GM19035 (cell line): ENCODE results near the gene RNF181.
A peak's percentile ranks its signal among the peaks of the same experiment; 100 is the strongest.
"Not testable (repeated sequence)": the region's sequence is repeated elsewhere in the genome, so short reads cannot be mapped to it uniquely, and the experiment has no call there.

Experiments
- ATAC-seq: cut with Tn5 transposase; IDR thresholded peaks from one replicate; pipeline ENCODE4 v1.9.1; 2021; ENCODE audit not compliant: unreplicated experiment

The RNF181 gene, protein sequence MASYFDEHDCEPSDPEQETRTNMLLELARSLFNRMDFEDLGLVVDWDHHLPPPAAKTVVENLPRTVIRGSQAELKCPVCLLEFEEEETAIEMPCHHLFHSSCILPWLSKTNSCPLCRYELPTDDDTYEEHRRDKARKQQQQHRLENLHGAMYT

DNA sequence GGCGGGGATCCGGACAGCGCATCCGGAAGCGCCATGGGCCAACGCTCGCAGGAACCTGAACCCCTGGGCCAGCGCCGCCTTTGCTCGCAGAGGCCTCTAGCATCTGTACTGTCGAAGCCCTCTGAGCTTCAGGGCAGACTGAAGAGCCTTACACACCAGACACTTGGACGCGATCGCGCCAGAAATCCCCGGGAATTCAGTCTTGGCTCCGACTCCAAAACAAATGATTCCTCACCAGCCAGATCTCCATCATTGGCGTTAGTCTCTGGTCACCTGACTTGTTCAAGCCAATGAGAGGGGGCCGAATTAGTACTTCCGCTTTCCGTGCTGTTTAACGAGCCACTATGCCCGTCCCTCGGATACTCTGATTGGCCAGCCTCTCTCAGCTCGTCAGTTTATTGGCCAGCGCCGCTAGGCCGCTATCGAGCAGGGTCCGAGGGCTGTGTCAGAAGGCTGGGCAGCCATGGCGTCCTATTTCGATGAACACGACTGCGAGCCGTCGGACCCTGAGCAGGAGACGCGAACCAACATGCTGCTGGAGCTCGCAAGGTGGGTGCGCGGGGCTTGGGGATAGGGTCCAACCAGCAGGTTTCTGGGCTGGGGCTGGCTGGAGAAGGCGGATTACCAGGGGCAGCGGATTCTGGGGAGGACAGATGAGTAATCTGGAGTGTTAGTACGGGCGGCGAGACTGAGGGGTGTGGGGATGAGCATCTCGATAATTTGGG lies at the start of gene RNF181:
Gene RNF181, plus strand, starts transcription at position 445 of the 725 bp plus-strand sequence. Its CDS starts 19 bp downstream, at position 464.
- ATAC-seq, result peak; percentile 98

DNA sequence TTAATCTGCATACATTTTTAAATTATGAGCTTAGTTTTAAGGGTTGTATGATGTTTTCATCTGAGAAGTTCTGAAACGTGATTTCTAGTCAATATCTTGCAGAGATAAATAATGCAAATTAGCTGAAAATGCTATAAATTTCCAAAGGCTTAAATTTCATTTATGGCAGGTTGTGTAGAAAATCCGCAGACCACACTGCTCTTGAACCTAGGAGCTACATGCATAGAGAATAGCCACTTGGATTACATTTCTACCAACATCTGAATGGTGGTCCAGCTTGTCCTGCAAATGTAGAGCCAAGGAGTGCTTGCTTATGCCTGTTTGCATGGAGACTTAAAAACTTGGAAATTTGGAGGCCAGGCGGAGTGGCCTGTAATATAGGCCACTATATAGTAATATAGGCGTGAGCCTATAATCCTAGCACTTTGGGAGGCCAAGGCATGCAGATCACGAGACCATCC lies 49.7 kb upstream of the RNF181 start:
- ATAC-seq, result no peak

DNA sequence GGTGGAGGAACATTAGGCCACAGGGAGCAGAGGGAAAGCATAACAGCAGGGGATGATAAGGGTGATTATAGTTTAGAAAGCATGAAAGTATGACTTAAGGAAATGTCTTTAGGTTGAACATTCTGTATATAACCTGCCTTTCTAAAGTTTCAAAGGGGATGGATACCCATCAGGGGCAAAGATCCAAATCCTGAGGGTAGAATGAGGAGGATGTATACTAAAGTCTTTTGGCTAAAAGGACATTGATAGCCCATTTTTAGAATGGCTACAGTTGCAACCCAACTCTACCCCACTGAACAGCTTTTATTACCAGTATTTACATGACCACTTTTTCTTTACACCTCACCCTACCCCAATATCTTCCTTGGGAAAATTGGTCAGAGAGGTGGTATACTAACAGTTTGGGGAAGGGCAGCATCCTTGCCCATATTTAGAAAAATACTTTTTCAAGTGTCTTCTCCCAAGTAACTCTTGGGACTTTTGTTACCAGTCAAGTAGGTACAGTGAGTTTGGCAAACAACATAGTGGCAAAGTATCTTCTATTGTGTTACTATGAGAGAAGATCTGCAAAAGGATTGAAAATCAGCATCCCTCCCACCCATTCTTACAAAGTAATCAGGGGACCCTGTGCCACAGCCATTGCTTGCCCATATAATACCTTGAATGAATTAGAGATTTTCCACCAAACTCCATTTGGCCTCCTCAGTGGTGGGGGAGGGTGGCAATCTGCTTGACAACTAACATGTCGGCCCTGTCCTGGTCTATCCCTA lies 48.3 kb upstream of the RNF181 start:
- ATAC-seq, result no peak

DNA sequence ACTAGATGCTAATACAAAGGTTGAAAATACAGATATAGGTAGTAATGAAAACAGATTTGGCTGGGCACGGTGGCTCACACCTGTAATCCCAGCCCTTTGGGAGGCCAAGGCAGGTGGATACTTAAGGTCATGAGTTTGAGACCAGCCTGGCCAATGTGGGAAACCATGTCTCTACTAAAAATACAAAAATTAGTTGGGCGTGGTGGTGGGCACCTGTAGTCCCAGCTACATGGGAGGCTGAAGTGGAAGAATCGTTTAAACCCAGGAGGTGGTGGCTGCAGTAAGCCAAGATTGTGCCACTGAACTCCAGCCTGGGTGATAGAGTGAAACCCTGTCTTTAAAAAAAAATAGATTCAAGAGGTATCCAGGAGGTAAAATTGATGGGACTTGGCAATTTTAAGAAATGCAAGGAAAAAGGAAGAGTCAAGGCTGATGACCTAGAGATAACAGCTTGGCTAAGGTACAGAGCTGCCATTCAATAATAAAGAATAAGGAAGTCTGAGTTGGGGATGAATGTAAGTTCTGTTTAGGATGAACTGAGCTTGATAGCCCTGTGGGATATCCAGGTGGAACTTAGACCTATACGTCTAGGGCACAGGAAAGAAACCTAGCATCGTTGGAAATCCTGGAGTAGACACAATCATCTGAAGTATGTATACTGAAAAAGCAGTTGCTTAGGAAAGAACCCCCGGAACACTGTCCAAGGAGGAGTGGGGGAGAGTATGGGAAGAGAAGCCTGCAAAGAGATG lies 47.5 kb upstream of the RNF181 start:
- no peak for ATAC-seq

DNA sequence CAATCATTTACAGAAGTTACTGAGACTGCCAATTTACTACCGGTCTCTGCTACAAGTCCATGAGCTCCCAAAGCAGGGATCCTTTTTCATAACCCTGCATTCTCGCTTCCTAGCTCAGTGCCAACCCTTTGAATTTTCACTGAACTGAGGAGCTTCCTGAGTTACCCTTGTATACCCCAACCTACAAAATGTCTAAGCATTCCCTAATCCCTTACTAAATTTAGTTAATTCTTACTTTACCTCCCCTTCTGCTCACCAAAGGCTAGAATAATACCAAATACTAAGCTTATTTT lies 47.0 kb upstream of the RNF181 start:
- no peak for ATAC-seq

DNA sequence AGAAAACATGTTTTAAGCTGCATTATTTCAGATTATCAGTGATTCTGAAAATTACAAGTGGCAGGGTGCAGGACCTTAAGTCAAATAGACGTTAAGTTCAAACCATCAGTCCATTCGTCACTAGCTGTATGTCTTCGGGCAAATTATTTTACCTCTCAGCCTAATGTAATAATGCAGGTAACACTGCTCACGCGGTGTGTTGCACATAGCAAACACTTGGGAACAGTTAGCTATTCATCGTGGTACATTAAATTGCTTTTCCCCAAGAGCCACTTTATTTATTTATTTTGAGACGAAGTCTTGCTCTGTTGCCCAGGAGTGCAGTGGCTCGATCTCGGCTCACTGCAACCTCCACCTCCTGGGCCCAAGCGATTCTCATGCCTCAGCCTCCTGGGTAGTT lies 46.5 kb upstream of the RNF181 start:
- no peak for ATAC-seq

DNA sequence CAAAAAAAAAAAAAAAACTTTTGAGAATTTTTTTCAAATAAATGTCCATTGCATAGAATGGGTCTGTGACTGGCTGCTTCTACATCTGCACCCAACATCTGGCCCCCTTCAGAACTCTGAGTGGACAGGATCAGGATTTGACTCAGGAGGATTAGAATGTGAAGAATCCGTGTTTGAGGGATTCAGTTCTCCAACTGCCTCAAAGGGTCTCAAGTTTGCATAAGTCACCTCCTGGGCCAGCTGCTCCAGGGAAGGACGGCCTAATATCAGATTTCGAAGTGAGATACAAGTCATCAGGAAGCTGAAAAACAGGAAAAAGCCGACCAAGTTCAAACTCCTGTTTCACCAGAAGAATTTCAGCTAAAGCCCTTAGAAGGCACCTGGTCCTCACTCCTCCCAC lies 45.7 kb upstream of the RNF181 start:
- ATAC-seq, result no peak

DNA sequence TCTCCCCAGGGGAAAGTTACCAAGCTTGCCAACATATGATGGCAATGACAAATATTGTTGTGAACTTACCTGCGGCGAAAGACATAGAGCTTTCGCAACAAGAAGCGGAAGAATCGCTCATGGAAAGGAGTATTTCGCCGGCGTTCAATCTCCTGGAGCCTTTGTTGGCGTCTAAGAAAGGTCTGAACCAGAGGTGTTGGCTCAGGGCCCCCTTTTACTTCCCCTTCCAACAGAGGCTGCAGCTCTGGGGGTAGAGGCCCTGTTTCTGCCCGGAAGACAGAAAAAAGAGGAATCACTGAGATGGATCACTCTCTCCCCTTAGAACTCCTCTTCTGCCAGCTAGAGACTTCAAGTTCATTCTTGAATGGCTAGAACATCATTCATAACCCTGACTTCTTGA lies 45.1 kb upstream of the RNF181 start:
- no peak for ATAC-seq

DNA sequence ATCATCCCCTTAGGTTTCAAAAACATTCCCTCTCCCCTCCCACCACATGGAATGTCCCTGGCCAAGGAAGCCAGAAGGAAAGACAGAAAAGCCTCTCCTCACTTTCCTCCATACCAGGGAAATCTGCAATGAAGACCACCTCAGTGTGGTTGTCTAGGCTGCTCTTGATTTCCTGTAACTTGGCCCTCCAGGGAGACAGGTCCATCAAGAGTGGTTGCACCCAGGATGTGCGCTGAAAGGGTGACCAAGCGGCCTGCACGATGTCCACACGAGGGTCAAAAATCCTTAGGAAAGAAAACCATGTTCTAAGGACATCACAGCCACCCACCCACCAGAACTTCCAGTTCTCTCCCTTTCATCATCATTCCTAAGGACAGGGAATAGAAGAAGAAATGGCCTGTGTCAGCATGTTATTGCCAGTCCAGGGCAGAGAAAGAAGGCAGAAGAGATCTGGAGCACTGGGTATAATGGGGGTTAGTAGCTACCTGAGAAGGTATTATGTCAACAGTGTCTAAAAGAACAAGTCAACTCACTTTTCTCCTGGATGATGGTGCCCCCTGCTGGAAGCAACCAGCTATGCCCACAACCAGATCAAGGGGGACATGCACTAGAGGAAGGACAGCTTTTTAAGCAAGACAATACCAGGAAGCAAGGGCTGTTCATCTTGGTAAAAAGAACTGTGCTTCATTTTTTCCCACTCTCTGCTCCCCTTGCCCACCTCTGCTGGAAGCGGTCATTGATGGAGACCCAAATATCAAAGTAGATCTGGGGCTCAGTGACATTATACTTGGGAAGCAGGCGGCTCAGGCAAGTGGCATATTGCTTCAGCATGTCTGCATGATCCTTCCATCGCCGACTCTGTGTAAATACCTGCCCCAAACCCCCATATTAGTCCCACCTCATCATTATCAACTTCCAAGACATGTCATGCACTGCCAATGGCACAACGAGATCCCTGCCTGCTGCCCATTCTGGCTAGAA lies 43.6 kb upstream of the RNF181 start:
- peak; percentile 78 for ATAC-seq

DNA sequence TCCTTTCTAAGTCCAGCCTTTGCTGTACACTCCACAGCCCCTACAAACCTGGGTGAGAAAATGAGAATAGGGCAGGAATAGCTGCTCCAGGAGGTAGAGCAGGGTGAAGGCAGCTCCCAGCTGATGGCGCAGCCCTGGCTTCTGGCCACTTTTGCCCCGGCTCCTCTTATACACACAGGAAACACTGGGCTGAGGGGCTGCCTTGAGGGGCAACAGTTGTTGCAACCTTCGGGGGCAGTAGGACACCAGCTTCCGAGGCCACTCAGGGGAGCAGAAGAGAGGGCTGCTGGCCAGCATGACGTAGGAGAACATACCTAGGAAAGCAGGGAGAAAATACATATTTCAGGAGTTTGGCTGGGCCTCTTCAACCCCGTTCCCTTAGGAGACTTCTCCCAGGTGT lies 42.4 kb upstream of the RNF181 start:
- ATAC-seq, result no peak

DNA sequence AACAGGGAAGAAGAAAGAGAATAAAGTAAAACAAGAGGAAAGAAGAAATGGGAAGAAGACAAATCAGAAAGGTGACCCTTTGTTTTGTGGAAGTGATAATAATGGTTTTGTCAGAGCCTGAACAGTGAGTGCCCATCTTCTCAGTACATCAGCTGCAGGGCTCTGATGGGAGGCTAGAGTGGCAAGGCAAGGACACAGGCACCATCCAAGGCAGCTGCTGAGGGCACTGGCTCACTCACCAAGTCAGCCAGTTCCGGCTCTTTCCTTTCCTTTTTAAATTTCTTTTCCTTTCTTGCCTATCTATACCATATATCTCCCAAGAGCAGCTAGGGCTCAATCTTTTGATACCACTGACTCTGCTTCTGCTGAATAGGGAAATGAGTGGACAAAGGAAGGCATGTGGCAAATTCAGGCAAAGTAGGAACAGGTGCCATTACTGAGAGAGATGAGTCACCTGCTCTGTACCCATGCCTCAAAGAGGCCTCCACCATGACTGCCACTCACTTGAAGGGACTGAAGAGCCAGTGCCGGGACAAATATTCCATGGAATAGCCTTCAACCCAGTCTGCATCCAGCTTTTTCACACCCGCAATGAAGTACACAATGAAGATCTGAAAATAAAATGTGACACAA lies 40.4 kb upstream of the RNF181 start:
- no peak for ATAC-seq

DNA sequence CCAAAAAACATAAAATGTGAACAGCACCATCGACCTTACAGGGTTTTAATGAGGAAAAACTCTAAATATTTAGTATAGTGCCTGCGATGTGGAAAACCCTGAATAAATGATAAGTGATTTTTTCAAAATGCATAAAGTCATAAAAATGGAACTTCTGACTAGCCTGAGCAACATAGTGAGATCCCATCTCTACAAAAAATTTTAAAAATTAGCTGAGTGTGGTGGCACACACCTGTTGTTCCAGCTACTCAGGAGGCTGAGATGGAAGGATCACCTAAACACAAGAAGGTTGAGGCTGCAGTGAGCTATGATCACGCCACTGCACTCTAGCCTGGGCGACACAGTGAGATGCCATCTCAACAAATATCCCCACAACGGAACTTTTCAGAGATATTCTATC lies 38.4 kb upstream of the RNF181 start:
- ATAC-seq, result no peak

DNA sequence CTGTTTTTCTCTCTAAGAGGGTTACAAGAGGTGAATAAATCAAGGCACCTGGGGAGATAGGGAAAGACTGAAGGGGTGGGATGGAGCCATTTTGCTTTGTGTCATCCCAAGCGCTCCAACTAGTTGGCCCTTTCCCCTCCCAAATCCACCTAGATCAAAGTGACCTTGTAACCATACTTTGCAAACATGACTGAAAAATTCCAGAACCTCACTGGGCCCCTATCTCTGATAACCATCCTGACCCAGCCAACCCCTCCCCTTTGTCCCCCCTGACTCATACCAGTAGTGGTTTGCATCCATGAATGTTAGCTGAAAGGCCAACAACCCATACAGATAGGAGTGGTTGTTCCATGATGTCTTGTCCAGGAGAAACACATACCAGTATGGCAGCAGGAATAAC lies 37.4 kb upstream of the RNF181 start:
- ATAC-seq, result no peak

DNA sequence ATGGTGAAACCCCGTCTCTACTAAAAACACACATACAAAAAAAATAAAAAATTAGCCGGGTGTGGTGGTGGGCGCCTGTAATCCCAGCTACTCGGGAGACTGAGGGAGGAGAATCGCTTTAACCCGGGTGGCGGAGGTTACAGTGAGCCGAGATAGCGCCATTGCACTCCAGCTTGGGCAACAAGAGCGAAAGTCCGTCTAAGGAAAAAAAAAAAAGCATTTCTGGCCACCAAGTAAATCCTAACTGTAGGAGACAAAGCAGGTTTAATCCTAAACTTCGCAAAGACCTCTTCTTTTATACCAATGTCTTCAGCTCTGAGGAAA lies 35.2 kb upstream of the RNF181 start:
- not testable (repeated sequence) for ATAC-seq

DNA sequence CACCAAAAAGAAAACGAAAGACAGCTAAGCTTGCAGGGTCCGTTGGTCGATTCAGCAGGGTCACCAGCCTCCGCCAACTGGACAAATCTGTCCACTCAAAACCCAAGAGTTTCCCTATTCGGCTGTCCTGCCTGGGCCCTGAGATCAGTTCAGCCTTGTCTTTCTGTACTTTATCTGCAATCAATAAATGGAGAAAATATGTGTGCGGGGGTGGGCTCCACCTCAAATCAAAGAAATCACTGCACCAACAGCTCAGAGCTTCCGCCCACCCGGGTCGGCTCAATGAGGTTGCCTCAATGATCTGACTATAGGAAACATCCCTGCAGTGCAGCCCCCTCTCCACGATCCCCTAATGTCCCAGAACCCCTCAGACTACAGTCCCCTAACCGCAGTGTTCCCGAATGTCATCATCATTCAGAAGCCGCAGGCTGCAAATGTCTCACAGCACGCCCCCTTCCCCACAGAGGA lies 34.7 kb upstream of the RNF181 start:
- ATAC-seq, result peak; percentile 25

DNA sequence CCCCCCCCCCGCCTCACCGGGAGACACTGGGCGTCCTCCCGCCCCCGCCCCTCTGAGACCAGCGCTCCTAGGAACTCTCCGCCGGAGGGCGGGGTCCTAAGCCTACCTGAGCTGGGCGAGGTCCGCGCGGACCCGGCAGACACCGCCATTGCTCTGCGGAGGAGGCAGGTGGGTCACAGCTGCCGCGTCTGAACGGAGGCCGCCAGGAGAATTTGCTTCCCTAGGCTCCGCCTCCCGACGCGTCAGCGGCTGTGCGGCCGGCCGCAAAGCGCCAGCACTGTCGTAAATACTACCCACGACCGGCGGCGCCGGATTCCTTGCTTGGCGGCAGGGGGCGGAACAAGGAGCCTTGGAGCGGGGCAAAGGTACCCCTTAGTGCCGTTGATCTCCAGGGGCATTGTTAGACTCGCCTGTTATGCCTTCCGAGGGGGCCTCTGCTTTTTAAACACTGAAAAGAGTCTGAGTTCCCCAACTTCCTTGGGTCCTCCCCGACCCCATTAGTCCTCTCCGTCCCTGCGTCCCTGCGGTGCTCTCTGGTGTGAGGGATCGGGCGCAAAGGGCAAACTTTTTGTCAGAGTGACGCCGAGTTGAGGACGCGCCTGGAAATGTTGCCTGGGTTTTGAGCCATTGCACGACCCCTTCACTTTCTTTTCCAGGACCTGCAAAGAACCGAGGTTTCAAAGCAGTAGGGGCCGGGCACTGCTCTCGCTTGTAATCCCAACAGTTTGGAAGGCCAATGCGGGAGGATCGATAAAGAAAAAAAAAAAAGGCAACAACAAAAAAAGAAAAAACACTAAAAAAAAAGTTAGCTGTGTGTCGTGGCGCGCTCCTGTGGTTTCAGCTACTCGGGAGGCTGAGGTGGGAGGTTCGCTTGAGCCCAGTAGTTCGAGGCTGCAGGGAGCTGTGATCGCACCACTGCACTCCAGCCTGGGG lies 34.0 kb upstream of the RNF181 start, which contains the start of gene GGCX:
Gene GGCX, minus strand, starts transcription at position 214 of the 933 bp plus-strand sequence. Its CDS starts 65 bp downstream, at position 149.
- ATAC-seq, result peak; percentile 93

DNA sequence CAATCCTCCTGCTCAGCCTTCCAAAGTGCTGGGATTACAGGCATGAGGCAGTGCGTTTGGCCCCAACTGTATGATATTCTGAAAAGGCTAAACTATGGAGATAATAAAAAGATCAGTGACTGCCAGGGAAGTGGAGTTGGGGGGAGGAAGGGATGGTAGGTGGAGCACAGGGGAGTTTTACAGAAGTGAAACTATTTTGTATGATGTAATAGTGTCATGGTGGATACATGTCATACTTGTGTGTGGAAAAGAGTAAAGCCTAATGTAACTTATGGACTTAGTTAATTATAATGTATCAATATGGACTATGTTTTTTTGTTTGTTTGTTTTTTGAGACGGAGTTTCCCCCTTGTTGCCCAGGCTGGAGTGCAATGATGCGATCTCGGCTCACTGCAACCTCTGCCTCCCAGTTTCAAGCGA lies 31.4 kb upstream of the RNF181 start:
- ATAC-seq, result no peak

DNA sequence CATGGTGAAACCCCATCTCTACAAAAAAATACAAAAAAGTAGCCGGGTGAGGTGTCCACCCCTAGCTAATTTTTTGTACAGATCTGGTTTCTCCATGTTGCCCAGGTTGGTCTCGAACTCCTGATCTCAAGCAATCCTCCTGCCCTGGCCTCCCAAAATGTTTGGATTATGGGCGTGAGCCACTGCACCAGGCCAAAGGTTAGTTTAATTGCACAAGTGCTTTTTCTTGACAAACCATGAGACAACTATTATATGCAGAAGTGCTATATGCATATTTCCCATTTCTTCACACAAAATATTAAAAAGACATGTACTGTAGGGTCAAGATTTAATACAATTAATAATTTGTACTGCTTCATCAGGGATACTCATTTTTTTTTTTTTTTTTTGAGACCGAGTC lies 29.3 kb upstream of the RNF181 start:
- no peak for ATAC-seq

DNA sequence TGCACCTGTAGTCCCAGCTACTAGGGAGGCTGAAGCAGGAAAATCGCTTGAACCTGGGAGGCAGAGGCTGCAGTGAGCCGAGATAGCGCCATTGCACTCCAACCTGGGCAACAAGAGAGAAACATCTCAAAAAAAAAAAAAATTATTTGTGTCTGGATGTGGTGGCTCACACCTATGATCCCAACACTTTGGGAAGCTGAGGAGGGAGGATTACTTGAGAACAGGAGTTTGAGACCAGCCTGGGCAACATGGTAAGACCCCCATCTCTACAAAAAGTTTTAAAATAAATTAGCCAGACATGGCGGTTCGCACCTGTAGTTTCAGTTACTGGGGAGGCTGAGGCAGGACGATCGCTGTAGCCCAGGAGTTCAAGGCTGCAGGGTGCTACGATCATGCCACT lies 19.8 kb upstream of the RNF181 start:
- ATAC-seq, result no peak
